22Rv1 (cell line): ENCODE results near the gene FBXO42.

ENCODE experiments used
- CTCF ChIP-seq: fragments of 450-650 bp; IDR thresholded peaks from 2 replicates; pipeline ENCODE4 v1.5.1; 2017; ENCODE audit warnings: mild to moderate bottlenecking
- ZFX ChIP-seq: fragments of 450-650 bp; IDR thresholded peaks from 2 replicates; pipeline ENCODE4 v1.6.1; 2017; ENCODE audit warnings: antibody characterized with exemption, borderline replicate concordance

- TF ChIP-seq CTCF (no peak), ZFX (no peak)
Observed at GRCh38 chr1:16387201-16388188, 35.2 kb upstream of the FBXO42 start.
